Measurements from ENCODE around the gene ANO7.

ANO7 gene

GRCh38 chr2:241257419-241258032, 69.0 kb downstream of the ANO7 start:
- in situ Hi-C loops (cut with MboI; ENCODE audit: low sequenced_read_pairs, unreplicated experiment) = no loop called here
- TF ChIP-seq, protein P1, sequence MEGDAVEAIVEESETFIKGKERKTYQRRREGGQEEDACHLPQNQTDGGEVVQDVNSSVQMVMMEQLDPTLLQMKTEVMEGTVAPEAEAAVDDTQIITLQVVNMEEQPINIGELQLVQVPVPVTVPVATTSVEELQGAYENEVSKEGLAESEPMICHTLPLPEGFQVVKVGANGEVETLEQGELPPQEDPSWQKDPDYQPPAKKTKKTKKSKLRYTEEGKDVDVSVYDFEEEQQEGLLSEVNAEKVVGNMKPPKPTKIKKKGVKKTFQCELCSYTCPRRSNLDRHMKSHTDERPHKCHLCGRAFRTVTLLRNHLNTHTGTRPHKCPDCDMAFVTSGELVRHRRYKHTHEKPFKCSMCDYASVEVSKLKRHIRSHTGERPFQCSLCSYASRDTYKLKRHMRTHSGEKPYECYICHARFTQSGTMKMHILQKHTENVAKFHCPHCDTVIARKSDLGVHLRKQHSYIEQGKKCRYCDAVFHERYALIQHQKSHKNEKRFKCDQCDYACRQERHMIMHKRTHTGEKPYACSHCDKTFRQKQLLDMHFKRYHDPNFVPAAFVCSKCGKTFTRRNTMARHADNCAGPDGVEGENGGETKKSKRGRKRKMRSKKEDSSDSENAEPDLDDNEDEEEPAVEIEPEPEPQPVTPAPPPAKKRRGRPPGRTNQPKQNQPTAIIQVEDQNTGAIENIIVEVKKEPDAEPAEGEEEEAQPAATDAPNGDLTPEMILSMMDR (IDR thresholded peaks at IDR 0.05; ENCODE audit: borderline replicate concordance, control extremely low read depth, extremely low read depth, insufficient read depth, missing control alignments) = no peak
- DNase-seq (ENCODE audit: low spot score) = no peak

GRCh38 chr2:241258505-241259280, 70.2 kb downstream of the ANO7 start:
- no peak for DNase-seq (ENCODE audit: low spot score)
- in situ Hi-C loops (cut with MboI; ENCODE audit: low sequenced_read_pairs, unreplicated experiment) = no loop called here
- TF ChIP-seq, protein P1 (IDR thresholded peaks at IDR 0.05; ENCODE audit: borderline replicate concordance, control extremely low read depth, extremely low read depth, insufficient read depth, missing control alignments) = no peak

- in situ Hi-C loops (cut with MboI; ENCODE audit: low sequenced_read_pairs, unreplicated experiment) = no loop called here
- no peak for DNase-seq (ENCODE audit: low spot score)
- TF ChIP-seq, protein P1 (IDR thresholded peaks at IDR 0.05; ENCODE audit: borderline replicate concordance, control extremely low read depth, extremely low read depth, insufficient read depth, missing control alignments) = no peak
Measured at GRCh38 chr2:241260911-241261310, 72.4 kb downstream of the ANO7 start.

DNA sequence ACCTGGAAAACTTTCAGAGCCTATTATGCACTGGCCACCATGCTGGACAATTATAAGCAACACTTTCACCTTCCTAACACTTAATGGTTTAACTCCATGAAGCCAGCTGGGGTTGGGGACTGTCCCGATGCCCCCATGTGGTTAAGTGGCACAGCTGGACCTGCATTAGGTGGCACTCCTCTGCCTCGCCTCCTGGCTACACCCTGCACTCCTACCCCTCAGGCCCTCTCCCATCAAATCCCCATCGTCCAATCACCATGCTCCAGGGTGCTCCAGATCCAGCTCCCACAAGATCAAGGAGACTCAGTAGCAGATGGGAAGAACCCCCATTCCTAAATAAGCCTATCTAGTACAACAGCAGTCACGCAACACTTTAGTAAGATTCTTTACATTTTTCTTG, 73.2 kb downstream of the ANO7 start:
- DNase-seq (ENCODE audit: low spot score) = no peak
- TF ChIP-seq, protein P1 (IDR thresholded peaks at IDR 0.05; ENCODE audit: borderline replicate concordance, control extremely low read depth, extremely low read depth, insufficient read depth, missing control alignments) = no peak
- in situ Hi-C loops (cut with MboI; ENCODE audit: low sequenced_read_pairs, unreplicated experiment) = no loop called here

GRCh38 chr2:241263061-241263460, 74.6 kb downstream of the ANO7 start:
- in situ Hi-C loops (cut with MboI; ENCODE audit: low sequenced_read_pairs, unreplicated experiment) = no loop called here
- TF ChIP-seq, protein P1 (IDR thresholded peaks at IDR 0.05; ENCODE audit: borderline replicate concordance, control extremely low read depth, extremely low read depth, insufficient read depth, missing control alignments) = no peak
- DNase-seq (ENCODE audit: low spot score) = no peak

- in situ Hi-C loops (cut with MboI; ENCODE audit: low sequenced_read_pairs, unreplicated experiment) = no loop called here
- TF ChIP-seq, protein P1 (IDR thresholded peaks at IDR 0.05; ENCODE audit: borderline replicate concordance, control extremely low read depth, extremely low read depth, insufficient read depth, missing control alignments) = no peak
- DNase-seq (ENCODE audit: low spot score) = no peak
Measured at GRCh38 chr2:241265506-241265905, 77.0 kb downstream of the ANO7 start.
